CD8-positive, alpha-beta memory T cell (primary cell): Measurements from ENCODE around the gene PPFIA1. TPM values are rescaled to one million over a fixed set of nuclear protein-coding genes. Genes with fewer than 3 reads are reported as not detected.

Experiments
- CTCF ChIA-PET: fragments of 350-600 bp; sonication (Branson Sonifier 250); formaldehyde crosslinking; loops from one replicate; lab custom pipeline; 2021; ENCODE audit warnings: antibody characterized with exemption; lab: Charles Lee
- POLR2A ChIA-PET: fragments of 350-600 bp; sonication (Branson Sonifier 250); formaldehyde crosslinking; loops from one replicate; lab custom pipeline; 2021; ENCODE audit warnings: antibody characterized with exemption; lab: Charles Lee
- DNase-seq, 5 donors: peaks; one replicate each; pipeline versions ENCODE4 v3.0.0 to v3.0.0-alpha.2; 2020 to 2022; ENCODE audit warnings: mixed read lengths in 1 of 5
- H3K27ac ChIP-seq: one replicate; pipeline ENCODE4 v1.7.0; 2013; ENCODE audit warnings: low read depth, mild to moderate bottlenecking, low read length, moderate library complexity
- H3K27me3 ChIP-seq: 2 replicates; pipeline ENCODE4 v1.7.0; 2013; ENCODE audit warnings: low read length, mild to moderate bottlenecking; ENCODE audit not compliant: insufficient read depth, poor library complexity, severe bottlenecking
- H3K36me3 ChIP-seq: 2 replicates; pipeline ENCODE4 v1.7.0; 2013; ENCODE audit warnings: mild to moderate bottlenecking, low read length, moderate library complexity; ENCODE audit not compliant: insufficient read depth
- H3K4me1 ChIP-seq: 2 replicates; pipeline ENCODE4 v1.7.0; 2013; ENCODE audit warnings: mild to moderate bottlenecking, low read length, moderate library complexity; ENCODE audit not compliant: insufficient read depth
- H3K4me3 ChIP-seq: 2 replicates; pipeline ENCODE4 v1.7.0; 2013; ENCODE audit warnings: mild to moderate bottlenecking, low read length
- H3K9me3 ChIP-seq: 2 replicates; pipeline ENCODE4 v1.7.0; 2013; ENCODE audit warnings: mild to moderate bottlenecking, low read length
- H3K27ac Mint-ChIP-seq, 8 donors: one replicate each; pipeline ENCODE4 v1.8.0; 2020 to 2021; ENCODE audit warnings: mixed read lengths in 8 of 8, mild to moderate bottlenecking in 6 of 8, inconsistent platforms in 3 of 8, moderate library complexity in 3 of 8
- H3K27me3 Mint-ChIP-seq, 2 donors: one replicate each; pipeline ENCODE4 v1.8.0; 2020 to 2021; ENCODE audit warnings: mixed read lengths in 2 of 2, mild to moderate bottlenecking in 1 of 2, moderate library complexity in 1 of 2
- H3K36me3 Mint-ChIP-seq, 3 donors: one replicate each; pipeline ENCODE4 v1.8.0; 2020 to 2021; ENCODE audit warnings: mixed read lengths in 3 of 3, inconsistent platforms in 1 of 3, mild to moderate bottlenecking in 1 of 3
- H3K4me1 Mint-ChIP-seq, 3 donors: one replicate each; pipeline ENCODE4 v1.8.0; 2020 to 2021; ENCODE audit warnings: mixed read lengths in 3 of 3, inconsistent platforms in 1 of 3, mild to moderate bottlenecking in 1 of 3
- H3K4me3 Mint-ChIP-seq, 7 donors: one replicate each; pipeline ENCODE4 v1.8.0; 2020 to 2021; ENCODE audit warnings: mixed read lengths in 7 of 7, mild to moderate bottlenecking in 6 of 7, moderate library complexity in 4 of 7, inconsistent platforms in 2 of 7
- H3K9me3 Mint-ChIP-seq, 5 donors: one replicate each; pipeline ENCODE4 v1.8.0; 2020 to 2022; ENCODE audit warnings: mixed read lengths in 5 of 5, mild to moderate bottlenecking in 3 of 5, moderate library complexity in 2 of 5, inconsistent platforms in 1 of 5
- polyA plus RNA-seq: library from polyadenylated mRNA; unstranded; fragments of 300-500 nt; fragmentation: Illumina TruSeq; gene quantifications from one replicate; pipeline ENCODE4 v1.2.3, GENCODE V29; 2021
- total RNA-seq, 2 experiments: library from RNA; stranded (reverse); gene quantifications; one replicate each; pipeline ENCODE4 v1.2.3, GENCODE V29; 2021

The PPFIA1 gene
- total and polyA plus RNA-seq, 3 experiments from 2014 or later, result 18.8 to 44.4 (median 39.9) TPM

GRCh38 chr11:70353900-70354568 is 83.5 kb downstream of the PPFIA1 start:
- DNase-seq, result peak in 1 of 5 donors; percentile 7
- no peaks in the 10 kb centered on the region for H3K9me3 Mint-ChIP-seq
- H3K9me3 ChIP-seq, result no peaks in the 10 kb centered on the region
- peak overlapping the region in 4 of 7 donors; percentile 24 to 50 (median 36) for H3K4me3 Mint-ChIP-seq
- H3K27ac Mint-ChIP-seq, result peak overlapping the region in 2 of 8 donors; percentile 48 to 59
- H3K27me3 Mint-ChIP-seq, result no peaks in the 10 kb centered on the region
- H3K36me3 Mint-ChIP-seq, result peaks cover 22 to 82% (median 33%) of the 10 kb centered on the region in 3 donors
- ChIA-PET POLR2A (no interaction called here), CTCF (no interaction called here)
- H3K4me1 Mint-ChIP-seq, result peaks cover 17 to 29% (median 18%) of the 10 kb centered on the region in 3 donors
- no peak overlapping the region for H3K4me3 ChIP-seq
- H3K36me3 ChIP-seq, result peaks cover 20% of the 10 kb centered on the region
- H3K27ac ChIP-seq, result no peak overlapping the region
- no peaks in the 10 kb centered on the region for H3K27me3 ChIP-seq
- H3K4me1 ChIP-seq, result no peaks in the 10 kb centered on the region

DNA sequence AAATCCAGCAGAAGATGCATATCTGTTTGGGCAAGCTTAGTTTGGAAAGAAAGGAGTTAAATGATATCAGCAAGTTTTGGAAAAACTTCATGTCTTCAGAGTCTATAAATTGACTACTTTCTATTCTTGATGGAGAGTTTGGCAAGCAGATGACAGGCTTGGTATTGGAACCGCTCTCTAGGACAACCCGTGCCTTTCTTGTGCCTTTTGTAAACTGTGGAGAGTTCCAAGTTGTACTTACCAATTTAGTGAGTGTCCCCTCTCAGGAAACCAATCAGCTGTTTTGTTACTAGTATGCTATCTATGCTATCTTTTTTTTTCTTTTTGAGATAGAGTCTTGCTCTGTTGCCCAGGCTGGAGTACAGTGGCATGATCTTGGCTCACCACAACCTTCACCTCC is 84.1 kb downstream of the PPFIA1 start:
- no peak overlapping the region for H3K4me3 ChIP-seq
- no peaks in the 10 kb centered on the region for H3K9me3 ChIP-seq
- peaks cover 17 to 29% (median 18%) of the 10 kb centered on the region in 3 donors for H3K4me1 Mint-ChIP-seq
- DNase-seq, result no peak
- no peaks in the 10 kb centered on the region for H3K27me3 ChIP-seq
- H3K27ac Mint-ChIP-seq, result peak overlapping the region in 1 of 8 donors; percentile 79
- H3K4me1 ChIP-seq, result no peaks in the 10 kb centered on the region
- H3K4me3 Mint-ChIP-seq, result no peak overlapping the region
- ChIA-PET CTCF (no interaction called here), POLR2A (no interaction called here)
- peaks cover 20% of the 10 kb centered on the region for H3K36me3 ChIP-seq
- H3K27me3 Mint-ChIP-seq, result no peaks in the 10 kb centered on the region
- H3K36me3 Mint-ChIP-seq, result peaks cover 18 to 82% (median 35%) of the 10 kb centered on the region in 3 donors
- H3K27ac ChIP-seq, result no peak overlapping the region
- no peaks in the 10 kb centered on the region for H3K9me3 Mint-ChIP-seq

DNA sequence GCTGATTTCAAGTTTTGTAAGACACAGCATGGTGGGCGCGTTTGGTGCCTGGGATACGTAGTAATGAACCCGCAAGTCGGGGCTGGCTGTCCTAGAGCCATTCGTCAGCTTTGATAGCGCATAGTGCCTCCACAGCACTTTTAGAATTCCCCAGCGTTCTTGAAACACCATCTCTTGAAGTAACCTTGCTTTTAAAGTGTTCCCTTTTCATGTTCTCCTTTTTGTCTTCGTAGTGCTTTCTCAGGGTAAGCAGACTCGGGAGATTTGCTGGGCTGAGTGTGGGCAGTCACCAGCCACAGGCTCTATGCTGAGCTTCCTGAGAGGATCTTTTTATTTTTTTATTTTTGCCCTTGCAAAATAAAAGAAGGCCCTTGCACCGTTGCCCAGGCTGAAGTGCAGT is 88.3 kb downstream of the PPFIA1 start:
- Histone ChIP-seq H3K4me3 (no peak overlapping the region), H3K4me1 (no peaks in the 10 kb centered on the region), H3K36me3 (peaks cover 20% of the 10 kb centered on the region), H3K27ac (no peak overlapping the region), H3K9me3 (no peaks in the 10 kb centered on the region), H3K27me3 (no peaks in the 10 kb centered on the region)
- H3K9me3 Mint-ChIP-seq, result no peaks in the 10 kb centered on the region
- peaks cover 6 to 8% (median 8%) of the 10 kb centered on the region in 3 donors for H3K4me1 Mint-ChIP-seq
- CTCF ChIA-PET, result no interaction called here
- H3K27me3 Mint-ChIP-seq, result no peaks in the 10 kb centered on the region
- no peak overlapping the region for H3K27ac Mint-ChIP-seq
- DNase-seq, result no peak
- no peak overlapping the region for H3K4me3 Mint-ChIP-seq
- peaks cover 25 to 89% (median 36%) of the 10 kb centered on the region in 3 donors for H3K36me3 Mint-ChIP-seq
- POLR2A ChIA-PET, result no interaction called here

- Histone ChIP-seq H3K4me3 (no peak overlapping the region), H3K27ac (no peak overlapping the region), H3K9me3 (no peaks in the 10 kb centered on the region), H3K36me3 (peaks cover 28% of the 10 kb centered on the region), H3K27me3 (no peaks in the 10 kb centered on the region), H3K4me1 (peaks cover 8% of the 10 kb centered on the region)
- no peaks in the 10 kb centered on the region for H3K9me3 Mint-ChIP-seq
- CTCF ChIA-PET, result no interaction called here
- peaks cover 4 to 9% (median 8%) of the 10 kb centered on the region in 3 donors for H3K4me1 Mint-ChIP-seq
- POLR2A ChIA-PET, result no interaction called here
- no peak overlapping the region for H3K4me3 Mint-ChIP-seq
- no peak overlapping the region for H3K27ac Mint-ChIP-seq
- H3K36me3 Mint-ChIP-seq, result peaks cover 25 to 86% (median 30%) of the 10 kb centered on the region in 3 donors
- no peaks in the 10 kb centered on the region for H3K27me3 Mint-ChIP-seq
- no peak for DNase-seq
Observed at GRCh38 chr11:70359451-70360205, 89.1 kb downstream of the PPFIA1 start.

DNA sequence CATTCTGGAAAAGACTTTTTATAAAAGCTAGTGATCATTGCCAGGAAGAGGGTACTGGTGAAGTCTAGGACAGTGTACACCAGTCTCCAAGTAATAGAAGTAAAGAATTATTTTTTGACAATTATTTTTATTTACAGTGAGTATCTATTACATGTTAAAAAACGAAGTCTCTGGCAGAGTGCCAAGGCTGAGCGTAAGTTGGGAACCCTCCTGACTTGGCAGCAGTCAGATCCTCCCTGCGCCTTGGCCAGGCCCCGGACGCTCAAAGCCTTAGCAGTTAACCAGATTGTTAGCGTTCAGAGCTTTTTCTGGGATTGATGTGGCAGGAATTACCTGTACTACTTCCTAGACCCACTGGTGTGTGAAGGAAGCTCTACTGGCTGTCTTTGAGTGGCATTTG is 89.7 kb downstream of the PPFIA1 start:
- CTCF ChIA-PET, result no interaction called here
- Histone ChIP-seq H3K27me3 (no peaks in the 10 kb centered on the region), H3K9me3 (no peaks in the 10 kb centered on the region), H3K27ac (no peak overlapping the region), H3K36me3 (peaks cover 30% of the 10 kb centered on the region), H3K4me1 (peaks cover 14% of the 10 kb centered on the region), H3K4me3 (no peak overlapping the region)
- POLR2A ChIA-PET, result no interaction called here
- Mint-ChIP-seq H3K36me3 (peaks cover 25 to 84% (median 30%) of the 10 kb centered on the region in 3 donors), H3K27me3 (peaks cover 0 to 1% of the 10 kb centered on the region in 2 donors), H3K4me3 (no peak overlapping the region), H3K9me3 (no peaks in the 10 kb centered on the region), H3K27ac (no peak overlapping the region), H3K4me1 (peaks cover 9 to 15% (median 14%) of the 10 kb centered on the region in 3 donors)
- no peak for DNase-seq

DNA sequence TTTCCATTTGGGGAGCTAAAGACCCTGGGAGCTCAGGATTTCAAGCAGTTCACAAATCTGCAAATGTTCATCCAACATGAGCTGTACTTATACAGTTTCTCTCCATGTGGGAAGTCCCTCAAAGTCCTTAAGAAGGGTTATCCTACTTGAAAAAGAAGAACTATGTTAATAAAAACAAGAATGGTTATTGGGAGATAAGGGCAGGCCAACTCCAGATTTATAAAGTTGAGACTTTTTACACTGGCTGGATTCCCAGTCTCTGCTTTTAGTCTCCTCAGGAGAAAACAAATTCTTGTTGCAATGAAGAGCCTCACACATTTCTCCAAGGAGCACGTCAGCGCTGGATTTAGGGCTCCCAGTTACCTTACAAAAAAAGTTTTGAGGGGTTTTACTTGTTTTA is 93.7 kb downstream of the PPFIA1 start:
- no peak overlapping the region for H3K4me3 Mint-ChIP-seq
- H3K9me3 ChIP-seq, result no peaks in the 10 kb centered on the region
- no peaks in the 10 kb centered on the region for H3K9me3 Mint-ChIP-seq
- H3K36me3 Mint-ChIP-seq, result peaks cover 12 to 62% (median 15%) of the 10 kb centered on the region in 3 donors
- H3K36me3 ChIP-seq, result peaks cover 11% of the 10 kb centered on the region
- no peak overlapping the region for H3K27ac Mint-ChIP-seq
- ChIA-PET POLR2A (no interaction called here), CTCF (interaction anchor here (1.9 kb wide), 1 partner anchor 14 kb away, joined by 4 read pairs; no protein-coding TSS in a partner anchor)
- peaks cover 0 to 4% of the 10 kb centered on the region in 2 donors for H3K27me3 Mint-ChIP-seq
- no peaks in the 10 kb centered on the region for H3K27me3 ChIP-seq
- H3K4me3 ChIP-seq, result no peak overlapping the region
- peaks cover 27 to 37% (median 35%) of the 10 kb centered on the region in 3 donors for H3K4me1 Mint-ChIP-seq
- no peak for DNase-seq
- peaks cover 22% of the 10 kb centered on the region for H3K4me1 ChIP-seq
- no peak overlapping the region for H3K27ac ChIP-seq

DNA sequence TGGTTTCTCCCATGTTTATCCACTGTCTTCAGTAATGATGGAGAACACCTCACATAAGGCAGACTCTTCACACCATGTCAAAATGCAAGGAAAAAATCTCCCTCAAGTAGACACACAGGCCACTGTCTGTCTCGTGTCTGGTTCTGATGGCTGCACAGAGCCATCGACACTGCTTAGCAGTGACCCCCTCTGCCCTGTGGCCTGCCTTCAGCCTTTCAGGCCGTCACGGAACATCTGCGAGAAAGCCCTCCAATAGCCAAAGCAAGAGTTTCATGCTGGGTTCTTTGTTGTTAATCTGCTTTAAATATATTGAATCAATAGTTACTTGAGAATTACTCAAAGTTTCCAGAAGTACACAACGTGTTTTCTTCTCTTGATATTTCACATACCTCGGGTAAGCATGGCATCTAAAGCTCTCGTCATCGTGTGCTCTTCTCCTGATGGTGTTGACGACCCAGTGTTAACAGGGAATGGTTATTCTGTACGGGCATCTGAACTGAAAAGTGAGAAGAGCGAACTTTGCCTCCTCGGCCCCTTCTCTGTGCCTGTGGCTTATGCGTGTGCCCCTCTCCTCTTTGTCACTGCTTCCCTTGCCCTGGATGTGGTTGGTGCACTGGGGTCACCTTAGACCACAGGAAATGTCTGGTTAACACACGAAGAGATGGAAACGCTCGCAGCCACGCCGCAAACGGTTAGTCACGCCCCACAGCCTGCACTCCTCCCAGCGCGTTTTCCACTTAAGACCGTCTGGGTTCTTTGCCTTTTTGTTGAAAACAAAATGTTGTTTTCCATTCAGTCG is 94.5 kb downstream of the PPFIA1 start:
- Histone ChIP-seq H3K27ac (no peak overlapping the region), H3K9me3 (no peaks in the 10 kb centered on the region), H3K4me3 (peak overlapping the region; percentile 40), H3K36me3 (peaks cover 11% of the 10 kb centered on the region), H3K27me3 (no peaks in the 10 kb centered on the region), H3K4me1 (peaks cover 22% of the 10 kb centered on the region)
- POLR2A ChIA-PET, result no interaction called here
- H3K4me1 Mint-ChIP-seq, result peaks cover 27 to 37% (median 35%) of the 10 kb centered on the region in 3 donors
- H3K27me3 Mint-ChIP-seq, result peaks cover 0 to 4% of the 10 kb centered on the region in 2 donors
- CTCF ChIA-PET, result interaction anchor here (1.3 kb wide), 1 partner anchor 9 kb away, joined by 3 read pairs; no protein-coding TSS in a partner anchor
- peak; percentile 23 to 76 (median 35) for DNase-seq
- peak overlapping the region; percentile 28 to 84 (median 79) for H3K4me3 Mint-ChIP-seq
- peaks cover 10 to 55% (median 14%) of the 10 kb centered on the region in 3 donors for H3K36me3 Mint-ChIP-seq
- H3K27ac Mint-ChIP-seq, result peak overlapping the region in 7 of 8 donors; percentile 10 to 77 (median 55)
- no peaks in the 10 kb centered on the region for H3K9me3 Mint-ChIP-seq
